K562 (cell line): ENCODE measurements around the gene XIRP1. TPM values are rescaled to one million over a fixed set of nuclear protein-coding genes. Genes with fewer than 3 reads are reported as not detected.
A peak's percentile ranks its signal among the peaks of the same experiment; 100 is the strongest.

Experiments
- ARID2 ChIP-seq: fragments of 450-650 bp; IDR thresholded peaks from 2 replicates; pipeline ENCODE4 v1.6.1; 2017; ENCODE audit warnings: antibody characterized with exemption, mild to moderate bottlenecking
- CTBP1 ChIP-seq: fragments of 450-650 bp; IDR thresholded peaks from 2 replicates; pipeline ENCODE4 v1.6.1; 2016; ENCODE audit warnings: borderline replicate concordance
- ELF1 ChIP-seq: fragments of 200-800 bp; sonication (Bioruptor generic); IDR thresholded peaks from 2 replicates; pipeline ENCODE4 v1.6.1; 2016; ENCODE audit warnings: missing genetic modification characterization, missing compliant biosample characterization
- FOXP1 ChIP-seq: sonication (generic); formaldehyde crosslinking; IDR thresholded peaks from 2 replicates; pipeline ENCODE4 v1.8.0; 2022; ENCODE audit warnings: mild to moderate bottlenecking, missing genetic modification reagents
- HEY1 ChIP-seq: fragments of 250-450 bp; sonication (Bioruptor Pico); IDR thresholded peaks from 2 replicates; pipeline ENCODE4 v1.5.0; 2020; ENCODE audit warnings: mild to moderate bottlenecking, moderate library complexity, borderline replicate concordance
- KDM5B ChIP-seq: fragments of 200-600 bp; sonication (generic); IDR thresholded peaks from 2 replicates; pipeline ENCODE4 v1.6.1; 2012; ENCODE audit warnings: low read depth, mild to moderate bottlenecking, moderate library complexity, low read length, control low read depth, inconsistent platforms; ENCODE audit not compliant: insufficient replicate concordance
- KLF16 ChIP-seq: IDR thresholded peaks from 2 replicates; pipeline ENCODE4 v1.6.1; 2016; ENCODE audit warnings: antibody characterized with exemption
- PRPF4 ChIP-seq: fragments of 200-400 bp; formaldehyde crosslinking; IDR thresholded peaks from one replicate; pipeline ENCODE4 v1.6.1; 2017; ENCODE audit warnings: low read length, low read depth, mild to moderate bottlenecking; ENCODE audit not compliant: insufficient read depth, poor library complexity, severe bottlenecking
- PTBP1 ChIP-seq: fragments of 200-400 bp; formaldehyde crosslinking; IDR thresholded peaks from 2 replicates; pipeline ENCODE4 v1.6.1; 2017; ENCODE audit warnings: low read depth, low read length
- SIRT6 ChIP-seq: IDR thresholded peaks from one replicate; pipeline ENCODE4 v1.6.1; 2012; ENCODE audit warnings: low read depth, mild to moderate bottlenecking, control low read depth, inconsistent platforms, low read length, moderate library complexity
- SMAD1 ChIP-seq: fragments of 150-350 bp; IDR thresholded peaks from 2 replicates; pipeline ENCODE4 v1.6.1; 2014; ENCODE audit warnings: low read length, low read depth; ENCODE audit not compliant: partially characterized antibody
- SMAD3 ChIP-seq: fragments of 450-650 bp; formaldehyde crosslinking; conservative IDR thresholded peaks from 2 replicates; pipeline ENCODE4 v1.4.0; 2020; ENCODE audit warnings: mild to moderate bottlenecking
- SMAD4 ChIP-seq: fragments of 250-450 bp; sonication (Bioruptor Pico); conservative IDR thresholded peaks from 2 replicates; pipeline ENCODE4 v1.8.0; 2021; ENCODE audit warnings: inconsistent platforms, mild to moderate bottlenecking, moderate library complexity
- U2AF1 ChIP-seq: fragments of 200-400 bp; formaldehyde crosslinking; optimal IDR thresholded peaks from 2 replicates; pipeline ENCODE3; 2017; ENCODE audit warnings: mild to moderate bottlenecking, low read depth, low read length, moderate library complexity
- ZBTB7A ChIP-seq: IDR thresholded peaks from 2 replicates; pipeline ENCODE4 v1.6.1; 2011; ENCODE audit warnings: low read depth, mild to moderate bottlenecking, low read length, moderate library complexity, borderline replicate concordance; ENCODE audit not compliant: control insufficient read depth
- ZKSCAN8 ChIP-seq: fragments of 200-800 bp; sonication (Bioruptor generic); IDR thresholded peaks from 2 replicates; pipeline ENCODE4 v1.6.1; 2016; ENCODE audit warnings: missing genetic modification characterization, missing compliant biosample characterization
- ZNF12 ChIP-seq: sonication (generic); formaldehyde crosslinking; IDR thresholded peaks from 2 replicates; pipeline ENCODE4 v1.4.0; 2020; ENCODE audit warnings: mild to moderate bottlenecking, missing genetic modification reagents
- ZNF3 ChIP-seq: fragments of 250-450 bp; sonication (Bioruptor Pico); IDR thresholded peaks from 2 replicates; pipeline ENCODE4 v1.5.0; 2021; ENCODE audit warnings: mild to moderate bottlenecking, moderate library complexity
- ZNF354B ChIP-seq: fragments of 250-450 bp; sonication (Bioruptor Pico); IDR thresholded peaks from 2 replicates; pipeline ENCODE4 v1.4.0; 2020
- ZNF695 ChIP-seq: fragments of 450-650 bp; formaldehyde crosslinking; IDR thresholded peaks from 2 replicates; pipeline ENCODE4 v1.4.0; 2020; ENCODE audit warnings: mild to moderate bottlenecking, moderate library complexity
- ZNF785 ChIP-seq: fragments of 250-450 bp; sonication (Bioruptor Pico); IDR thresholded peaks from 2 replicates; pipeline ENCODE4 v1.4.0; 2020; ENCODE audit warnings: mild to moderate bottlenecking
- ZNF830 ChIP-seq: fragments of 250-450 bp; sonication (Bioruptor Pico); IDR thresholded peaks from 2 replicates; pipeline ENCODE4 v1.5.0; 2021; ENCODE audit warnings: mild to moderate bottlenecking
- polyA plus RNA-seq, 8 experiments: library from polyadenylated mRNA; depleted of rRNA in 4 of 8; stranded (reverse) in 5 of 8; unstranded in 3 of 8; fragments of >200 nt; fragmentation: Nextera tagmentation in 2 of 8; fragmentation: Illumina TruSeq in 1 of 8; extraction: Ambion mirVana in 2 of 8; extraction: Trizol in 1 of 8; gene quantifications; 2 replicates each; pipeline versions ENCODE4 v1.2.1 to v1.2.3, GENCODE V29; 2011 to 2014; ENCODE audit warnings: inconsistent platforms in 1 of 8, missing spikeins in 1 of 8
- total RNA-seq, 7 experiments: library from RNA; depleted of rRNA in 6 of 7; stranded (reverse); fragments of >200 nt in 6 of 7; fragmentation: Illumina TruSeq in 2 of 7; extraction: Trizol in 2 of 7; gene quantifications; 2 replicates each; pipeline versions ENCODE4 v1.2.1 to v1.2.3, GENCODE V29; 2011 to 2021; ENCODE audit warnings: low replicate concordance in 1 of 7
- TF ChIP-seq, protein P1 (sequence below): fragments of 450-650 bp; formaldehyde crosslinking; IDR thresholded peaks from 2 replicates; pipeline ENCODE4 v1.4.0; 2022; ENCODE audit warnings: mild to moderate bottlenecking, moderate library complexity
- TF ChIP-seq, protein P2 (sequence below): fragments of 200-800 bp; sonication (Bioruptor generic); IDR thresholded peaks from 2 replicates; pipeline ENCODE4 v1.6.1; 2017; ENCODE audit warnings: missing genetic modification characterization, missing compliant biosample characterization
- TF ChIP-seq, protein P3 (sequence below): IDR thresholded peaks from 3 replicates; pipeline ENCODE4 v1.6.1; 2011; ENCODE audit warnings: borderline replicate concordance, mild to moderate bottlenecking, moderate library complexity; ENCODE audit not compliant: insufficient read length; ENCODE audit errors: extremely low read depth

XIRP1 gene
- total and polyA plus RNA-seq, 9 of the 15 experiments (the other 6 are each of a cell fraction or from before 2014, with no cell fraction given) = 0.03 to 0.27 (median 0.08) TPM; not detected in 3

DNA sequence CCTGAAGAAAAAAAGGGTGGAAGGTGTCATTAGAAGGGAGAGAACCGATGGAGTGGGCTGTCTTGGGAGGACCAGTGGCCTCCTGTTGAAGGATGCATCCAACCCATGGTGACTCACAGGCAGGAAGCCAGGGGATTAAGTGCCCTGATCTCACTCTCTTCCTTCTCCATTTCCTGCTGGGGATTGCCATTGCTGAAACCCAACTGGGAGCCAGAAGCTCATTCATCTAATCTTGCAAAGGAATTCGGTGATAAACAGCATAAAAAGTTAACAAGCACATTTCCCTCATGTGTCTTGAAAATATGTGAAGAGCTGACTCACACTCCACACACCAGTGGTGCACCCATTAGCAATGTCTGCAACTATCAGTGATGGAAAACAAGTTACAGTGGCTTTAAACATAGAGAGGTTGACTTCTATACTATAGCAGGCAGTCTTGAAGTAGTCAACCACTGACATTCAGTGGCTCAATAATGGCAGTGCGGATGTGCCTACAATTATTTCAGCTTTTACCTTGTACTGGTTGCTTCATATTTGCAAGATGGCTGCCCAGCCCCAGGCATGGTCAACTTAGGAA lies 26.2 kb downstream of the XIRP1 start (continued):
- TF ChIP-seq SIRT6 (no peak), ARID2 (no peak), ZNF354B (CRISPR knock-in tag) (no peak), ZNF785 (CRISPR knock-in tag) (no peak), ZKSCAN8 (CRISPR knock-in tag) (0 out of 2 replicates have a peak, but pooled peaks have one; percentile 18), ZNF3 (CRISPR knock-in tag) (no peak), HEY1 (CRISPR knock-in tag) (no peak), ZBTB7A (no peak), SMAD1 (no peak), ELF1 (tag) (no peak), ZNF695 (no peak), CTBP1 (peak; percentile 86), U2AF1 (no peak), ZNF830 (CRISPR knock-in tag) (no peak), KDM5B (no peak), SMAD4 (CRISPR knock-in tag) (peak; percentile 41), SMAD3 (CRISPR knock-in tag) (no peak), KLF16 (no peak), FOXP1 (CRISPR knock-in tag) (no peak), PTBP1 (no peak), PRPF4 (no peak), ZNF12 (CRISPR knock-in tag) (no peak)
- TF ChIP-seq, protein P1, sequence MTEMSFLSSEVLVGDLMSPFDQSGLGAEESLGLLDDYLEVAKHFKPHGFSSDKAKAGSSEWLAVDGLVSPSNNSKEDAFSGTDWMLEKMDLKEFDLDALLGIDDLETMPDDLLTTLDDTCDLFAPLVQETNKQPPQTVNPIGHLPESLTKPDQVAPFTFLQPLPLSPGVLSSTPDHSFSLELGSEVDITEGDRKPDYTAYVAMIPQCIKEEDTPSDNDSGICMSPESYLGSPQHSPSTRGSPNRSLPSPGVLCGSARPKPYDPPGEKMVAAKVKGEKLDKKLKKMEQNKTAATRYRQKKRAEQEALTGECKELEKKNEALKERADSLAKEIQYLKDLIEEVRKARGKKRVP (CRISPR knock-in tag) = no peak
- TF ChIP-seq, protein P2, sequence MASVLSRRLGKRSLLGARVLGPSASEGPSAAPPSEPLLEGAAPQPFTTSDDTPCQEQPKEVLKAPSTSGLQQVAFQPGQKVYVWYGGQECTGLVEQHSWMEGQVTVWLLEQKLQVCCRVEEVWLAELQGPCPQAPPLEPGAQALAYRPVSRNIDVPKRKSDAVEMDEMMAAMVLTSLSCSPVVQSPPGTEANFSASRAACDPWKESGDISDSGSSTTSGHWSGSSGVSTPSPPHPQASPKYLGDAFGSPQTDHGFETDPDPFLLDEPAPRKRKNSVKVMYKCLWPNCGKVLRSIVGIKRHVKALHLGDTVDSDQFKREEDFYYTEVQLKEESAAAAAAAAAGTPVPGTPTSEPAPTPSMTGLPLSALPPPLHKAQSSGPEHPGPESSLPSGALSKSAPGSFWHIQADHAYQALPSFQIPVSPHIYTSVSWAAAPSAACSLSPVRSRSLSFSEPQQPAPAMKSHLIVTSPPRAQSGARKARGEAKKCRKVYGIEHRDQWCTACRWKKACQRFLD (CRISPR knock-in tag) = 0 out of 2 replicates have a peak, but pooled peaks have one; percentile 5
- TF ChIP-seq, protein P3, sequence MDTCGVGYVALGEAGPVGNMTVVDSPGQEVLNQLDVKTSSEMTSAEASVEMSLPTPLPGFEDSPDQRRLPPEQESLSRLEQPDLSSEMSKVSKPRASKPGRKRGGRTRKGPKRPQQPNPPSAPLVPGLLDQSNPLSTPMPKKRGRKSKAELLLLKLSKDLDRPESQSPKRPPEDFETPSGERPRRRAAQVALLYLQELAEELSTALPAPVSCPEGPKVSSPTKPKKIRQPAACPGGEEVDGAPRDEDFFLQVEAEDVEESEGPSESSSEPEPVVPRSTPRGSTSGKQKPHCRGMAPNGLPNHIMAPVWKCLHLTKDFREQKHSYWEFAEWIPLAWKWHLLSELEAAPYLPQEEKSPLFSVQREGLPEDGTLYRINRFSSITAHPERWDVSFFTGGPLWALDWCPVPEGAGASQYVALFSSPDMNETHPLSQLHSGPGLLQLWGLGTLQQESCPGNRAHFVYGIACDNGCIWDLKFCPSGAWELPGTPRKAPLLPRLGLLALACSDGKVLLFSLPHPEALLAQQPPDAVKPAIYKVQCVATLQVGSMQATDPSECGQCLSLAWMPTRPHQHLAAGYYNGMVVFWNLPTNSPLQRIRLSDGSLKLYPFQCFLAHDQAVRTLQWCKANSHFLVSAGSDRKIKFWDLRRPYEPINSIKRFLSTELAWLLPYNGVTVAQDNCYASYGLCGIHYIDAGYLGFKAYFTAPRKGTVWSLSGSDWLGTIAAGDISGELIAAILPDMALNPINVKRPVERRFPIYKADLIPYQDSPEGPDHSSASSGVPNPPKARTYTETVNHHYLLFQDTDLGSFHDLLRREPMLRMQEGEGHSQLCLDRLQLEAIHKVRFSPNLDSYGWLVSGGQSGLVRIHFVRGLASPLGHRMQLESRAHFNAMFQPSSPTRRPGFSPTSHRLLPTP = no peak
